Thymus (tissue), 11 donors: ENCODE measurements around the gene STX18. TPM values are rescaled to one million over a fixed set of nuclear protein-coding genes. Genes with fewer than 3 reads are reported as not detected.

Source experiments
- DNase-seq, 9 donors: peaks; one replicate each; pipeline ENCODE4 v3.0.0-alpha.2; 2013; ENCODE audit warnings: low spot score in 9 of 9, low read depth in 6 of 9, missing footprints in 1 of 9
- H3K27ac ChIP-seq, 2 donors: one replicate each; pipeline ENCODE4 v1.5.1; 2013; ENCODE audit warnings: control low read depth in 1 of 2, low read depth in 1 of 2, low read length in 1 of 2, mild to moderate bottlenecking in 1 of 2, moderate library complexity in 1 of 2
- H3K27me3 ChIP-seq, 2 donors: one replicate each; pipeline ENCODE4 v1.5.1; 2013; ENCODE audit warnings: low read length in 1 of 2; ENCODE audit not compliant: control insufficient read depth in 2 of 2, insufficient read depth in 1 of 2
- H3K36me3 ChIP-seq, 2 donors: one replicate each; pipeline ENCODE4 v1.5.1; 2013; ENCODE audit warnings: low read length in 1 of 2, mild to moderate bottlenecking in 1 of 2, moderate library complexity in 1 of 2; ENCODE audit not compliant: control insufficient read depth in 2 of 2, insufficient read depth in 2 of 2
- H3K4me1 ChIP-seq, 2 donors: one replicate each; pipeline ENCODE4 v1.5.1; 2013; ENCODE audit warnings: low read length in 2 of 2; ENCODE audit not compliant: control insufficient read depth in 2 of 2, insufficient read depth in 2 of 2
- H3K4me3 ChIP-seq, 2 donors: one replicate each; pipeline ENCODE4 v1.5.1; 2013; ENCODE audit warnings: low read length in 2 of 2, control low read depth in 1 of 2, mild to moderate bottlenecking in 1 of 2
- H3K9me3 ChIP-seq, 2 donors: one replicate each; pipeline ENCODE4 v1.5.1; 2013; ENCODE audit warnings: low read length in 1 of 2, mild to moderate bottlenecking in 1 of 2; ENCODE audit not compliant: control insufficient read depth in 2 of 2, insufficient read depth in 1 of 2
- WGBS: extraction: QIAGEN DNeasy Blood & Tissue Kit; methylation state at CpG from one replicate; pipeline ENCODE4 v1.1.7; 2013; 5-methylcytosine and 5-hydroxymethylcytosine counted together
- polyA plus RNA-seq: library from polyadenylated mRNA; stranded (reverse); fragments of 200-250 nt; gene quantifications from one replicate; pipeline ENCODE4 v1.2.3, GENCODE V29; 2013
- total RNA-seq: library from RNA; stranded (reverse); fragments of 120-200 nt; gene quantifications from one replicate; pipeline ENCODE4 v1.2.4, GENCODE V29; 2013
- donor health status: healthy.

Gene STX18
- total and polyA plus RNA-seq, 2 donors = 27.8 to 33.1 TPM

DNA sequence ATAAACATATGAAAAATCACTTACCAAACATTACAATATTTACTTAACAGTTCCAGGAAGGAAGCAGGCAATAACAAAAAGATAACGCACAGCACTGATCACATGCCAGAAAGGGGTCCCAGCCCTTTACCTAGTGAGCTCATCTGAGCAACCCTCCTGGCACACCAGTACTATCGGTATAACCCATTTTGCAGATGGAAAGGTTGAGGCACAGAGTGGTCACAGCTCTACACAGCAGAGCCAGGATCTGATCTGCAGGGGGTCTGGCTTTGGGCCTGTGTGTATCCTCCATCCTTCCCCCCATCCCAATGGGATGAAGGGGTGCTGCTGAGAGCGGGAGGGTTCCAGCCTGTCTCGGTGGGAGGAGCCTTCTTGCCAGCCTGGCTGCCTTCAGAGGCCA is 150.0 kb downstream of the STX18 start:
- Histone ChIP-seq H3K4me3 (no peak overlapping the region), H3K4me1 (peaks cover 5 to 6% of the 10 kb centered on the region in 2 donors), H3K27ac (no peak overlapping the region), H3K9me3 (no peaks in the 10 kb centered on the region), H3K27me3 (peaks cover 11 to 67% of the 10 kb centered on the region in 2 donors), H3K36me3 (no peaks in the 10 kb centered on the region)
- DNase-seq = no peak
- 88% methylated on average over 4 of the region's 4 CpGs for WGBS

DNA sequence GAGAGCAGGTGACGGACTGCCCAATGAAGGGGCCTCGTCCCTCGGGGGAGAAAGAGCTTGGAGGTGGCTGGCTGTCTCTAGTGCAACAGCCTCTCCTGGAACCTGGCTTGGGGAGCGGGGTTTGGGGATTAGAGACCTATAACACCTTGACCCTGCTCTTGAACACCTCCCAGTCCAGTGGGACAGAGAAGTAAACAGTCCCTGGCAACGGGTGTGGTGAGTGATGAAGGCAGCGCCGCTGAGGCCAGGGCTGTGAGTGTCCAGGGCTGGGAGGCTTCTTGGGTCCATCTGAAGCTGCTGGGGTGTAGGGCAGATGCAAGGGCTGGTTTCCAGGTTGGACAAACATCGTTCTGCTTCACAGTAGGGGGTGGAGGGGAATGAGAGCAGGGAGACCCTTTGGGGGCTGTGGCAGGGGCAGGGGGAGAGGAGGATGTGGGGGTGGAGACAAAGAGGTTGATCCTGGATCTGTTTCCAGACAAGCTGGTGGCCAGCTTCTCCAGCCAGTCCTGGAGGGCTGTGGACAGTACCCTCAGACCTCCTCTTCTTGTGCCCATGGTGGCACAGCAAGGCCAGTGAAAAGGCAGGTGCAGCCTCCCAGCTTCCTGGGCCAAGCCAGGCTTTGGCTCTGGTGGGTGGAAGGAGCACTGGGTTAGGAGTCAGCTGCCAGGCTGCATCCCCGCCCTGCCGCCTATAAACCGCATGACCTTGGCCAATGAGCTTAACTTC is 151.2 kb downstream of the STX18 start:
- WGBS = 83% methylated on average over 11 of the region's 11 CpGs
- no peak overlapping the region for H3K27ac ChIP-seq
- DNase-seq = no peak
- no peak overlapping the region for H3K4me3 ChIP-seq
- H3K27me3 ChIP-seq = peaks cover 15 to 67% of the 10 kb centered on the region in 2 donors
- H3K9me3 ChIP-seq = no peaks in the 10 kb centered on the region
- H3K36me3 ChIP-seq = no peaks in the 10 kb centered on the region
- peaks cover 9 to 11% of the 10 kb centered on the region in 2 donors for H3K4me1 ChIP-seq

DNA sequence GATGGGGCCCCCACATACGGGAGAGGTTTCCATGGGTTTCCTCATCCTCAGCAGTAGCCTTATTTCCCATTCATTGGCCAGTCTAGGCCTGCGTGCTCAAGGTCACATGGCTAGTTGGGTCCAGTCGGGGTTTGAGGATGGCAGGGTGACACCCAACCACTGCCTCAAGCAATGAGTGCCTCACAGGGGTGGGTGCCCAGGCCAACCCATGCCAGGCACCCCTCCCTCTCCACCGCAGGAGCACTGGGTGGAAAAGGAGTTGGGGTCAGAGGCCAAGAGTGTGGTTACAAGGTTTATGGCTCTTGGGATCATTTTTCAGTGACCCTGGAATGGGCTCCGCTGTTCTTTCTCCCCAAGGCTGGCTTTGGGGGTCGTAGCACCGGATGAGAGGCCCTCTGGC is 151.8 kb downstream of the STX18 start:
- H3K4me3 ChIP-seq = no peak overlapping the region
- no peaks in the 10 kb centered on the region for H3K36me3 ChIP-seq
- H3K4me1 ChIP-seq = peaks cover 12% of the 10 kb centered on the region in 2 donors
- H3K27me3 ChIP-seq = peaks cover 19 to 67% of the 10 kb centered on the region in 2 donors
- H3K27ac ChIP-seq = no peak overlapping the region
- H3K9me3 ChIP-seq = no peaks in the 10 kb centered on the region
- WGBS = 80% methylated on average over 7 of the region's 7 CpGs
- DNase-seq = no peak

DNA sequence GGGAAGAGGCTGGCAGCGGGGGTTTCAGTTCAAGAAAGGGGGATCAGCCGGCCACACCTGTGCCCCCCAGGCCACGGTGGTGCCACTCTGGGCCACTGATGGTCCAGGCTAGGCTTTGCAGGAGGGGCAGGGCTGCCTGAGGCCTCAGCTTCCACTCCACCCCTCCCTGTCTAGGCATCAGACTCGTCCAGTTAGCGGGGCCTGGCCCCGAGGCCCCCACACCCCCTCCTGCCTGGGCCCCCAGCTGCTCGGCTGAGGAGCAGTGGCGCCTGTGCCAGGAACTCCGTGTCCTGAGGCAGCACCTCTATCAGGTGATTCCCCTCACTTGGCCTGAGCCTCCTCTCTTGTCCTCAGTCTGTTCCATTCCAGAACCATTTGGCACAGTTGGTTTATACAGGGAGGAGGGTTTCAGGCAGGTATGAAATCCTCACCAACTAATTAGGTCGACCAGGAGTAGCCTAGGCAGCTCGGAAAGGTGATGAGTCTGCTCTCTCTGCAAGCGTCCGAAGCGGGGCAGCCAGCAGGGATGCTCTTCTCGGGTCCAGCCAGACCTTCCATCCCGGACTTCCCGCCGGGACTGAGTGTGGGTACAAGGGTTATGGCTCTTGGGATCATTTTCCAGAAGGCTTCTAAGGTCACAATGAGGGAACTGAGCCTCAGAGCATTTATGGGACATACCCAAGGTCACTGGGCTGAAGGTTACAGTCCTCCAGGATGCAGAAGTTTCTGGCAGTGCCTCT is 152.8 kb downstream of the STX18 start:
- peaks cover 19 to 70% of the 10 kb centered on the region in 2 donors for H3K27me3 ChIP-seq
- WGBS = 84% methylated on average over 18 of the region's 18 CpGs
- no peak overlapping the region for H3K27ac ChIP-seq
- H3K4me3 ChIP-seq = no peak overlapping the region
- H3K36me3 ChIP-seq = no peaks in the 10 kb centered on the region
- no peaks in the 10 kb centered on the region for H3K9me3 ChIP-seq
- DNase-seq = no peak
- H3K4me1 ChIP-seq = peaks cover 12% of the 10 kb centered on the region in 2 donors

DNA sequence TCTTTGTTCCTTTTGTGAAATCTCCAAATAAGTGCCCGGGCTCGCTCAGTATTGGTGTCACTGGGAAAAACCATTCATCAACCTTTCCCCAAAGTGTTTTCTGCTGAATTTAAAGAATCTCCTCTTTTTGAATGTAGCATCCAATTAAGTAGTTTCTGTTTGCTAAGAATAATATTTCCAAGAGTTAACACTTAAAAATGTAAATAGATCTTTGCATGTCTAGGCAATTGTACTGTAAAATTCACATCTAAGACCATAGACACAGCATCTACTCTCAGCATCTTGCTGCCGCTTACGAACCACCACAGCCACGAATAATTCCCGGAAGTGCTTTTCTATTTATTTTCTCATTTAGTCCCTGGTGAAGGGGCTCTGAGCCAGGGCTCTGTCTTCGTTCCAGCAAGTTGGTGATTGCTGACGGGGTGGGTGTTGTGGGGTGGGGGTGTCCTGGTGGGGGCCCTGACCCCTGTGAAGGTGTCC is 153.5 kb downstream of the STX18 start:
- Histone ChIP-seq H3K27me3 (peaks cover 21 to 77% of the 10 kb centered on the region in 2 donors), H3K9me3 (no peaks in the 10 kb centered on the region), H3K27ac (no peak overlapping the region), H3K36me3 (no peaks in the 10 kb centered on the region), H3K4me1 (peaks cover 12% of the 10 kb centered on the region in 2 donors), H3K4me3 (peak overlapping the region in 1 of 2 donors; percentile 62)
- peak in 1 of 9 donors; percentile 5 for DNase-seq
- 28% methylated on average over 8 of the region's 8 CpGs for WGBS

DNA sequence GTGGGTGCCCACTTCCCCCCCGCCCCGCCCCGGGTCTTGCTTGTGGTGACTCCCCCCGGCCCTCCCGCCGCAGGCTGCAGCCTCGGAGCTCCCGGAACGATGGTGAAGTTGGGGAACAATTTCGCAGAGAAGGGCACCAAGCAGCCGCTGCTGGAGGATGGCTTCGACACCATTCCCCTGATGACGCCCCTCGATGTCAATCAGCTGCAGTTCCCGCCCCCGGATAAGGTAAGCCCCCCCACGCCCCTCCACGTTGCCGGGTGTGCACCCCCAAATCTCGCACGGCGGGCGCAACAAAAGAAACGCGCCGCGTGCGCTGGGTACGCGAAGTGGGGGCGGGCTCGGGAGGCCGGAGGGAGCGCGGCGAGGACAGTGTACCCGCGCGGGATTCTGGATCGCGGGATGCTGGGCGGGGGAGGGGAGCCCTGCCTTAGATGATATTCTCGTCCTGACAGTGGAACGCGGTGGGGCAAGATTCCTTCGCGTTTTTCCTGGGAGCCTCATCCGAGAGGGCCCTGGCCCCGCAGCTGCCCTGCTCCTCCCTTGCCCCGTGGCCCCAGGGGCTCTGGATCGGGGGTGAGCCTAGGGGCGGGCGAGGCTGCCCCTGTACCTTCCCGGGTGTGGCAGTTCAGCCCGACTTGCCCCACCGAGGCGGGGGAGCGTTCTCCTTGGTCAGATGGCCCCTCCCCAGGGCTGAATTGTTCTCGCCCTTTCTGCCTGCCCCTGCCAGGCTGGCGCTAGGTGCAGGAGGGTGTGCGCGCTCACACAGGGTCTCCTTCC is 154.1 kb downstream of the STX18 start:
- 3% methylated on average over 62 of the region's 62 CpGs for WGBS
- DNase-seq = peak in 1 of 9 donors; percentile 23
- H3K36me3 ChIP-seq = no peaks in the 10 kb centered on the region
- no peak overlapping the region for H3K27ac ChIP-seq
- H3K4me3 ChIP-seq = peak overlapping the region in 1 of 2 donors; percentile 62
- peaks cover 12% of the 10 kb centered on the region in 2 donors for H3K4me1 ChIP-seq
- peaks cover 24 to 83% of the 10 kb centered on the region in 2 donors for H3K27me3 ChIP-seq
- no peaks in the 10 kb centered on the region for H3K9me3 ChIP-seq

DNA sequence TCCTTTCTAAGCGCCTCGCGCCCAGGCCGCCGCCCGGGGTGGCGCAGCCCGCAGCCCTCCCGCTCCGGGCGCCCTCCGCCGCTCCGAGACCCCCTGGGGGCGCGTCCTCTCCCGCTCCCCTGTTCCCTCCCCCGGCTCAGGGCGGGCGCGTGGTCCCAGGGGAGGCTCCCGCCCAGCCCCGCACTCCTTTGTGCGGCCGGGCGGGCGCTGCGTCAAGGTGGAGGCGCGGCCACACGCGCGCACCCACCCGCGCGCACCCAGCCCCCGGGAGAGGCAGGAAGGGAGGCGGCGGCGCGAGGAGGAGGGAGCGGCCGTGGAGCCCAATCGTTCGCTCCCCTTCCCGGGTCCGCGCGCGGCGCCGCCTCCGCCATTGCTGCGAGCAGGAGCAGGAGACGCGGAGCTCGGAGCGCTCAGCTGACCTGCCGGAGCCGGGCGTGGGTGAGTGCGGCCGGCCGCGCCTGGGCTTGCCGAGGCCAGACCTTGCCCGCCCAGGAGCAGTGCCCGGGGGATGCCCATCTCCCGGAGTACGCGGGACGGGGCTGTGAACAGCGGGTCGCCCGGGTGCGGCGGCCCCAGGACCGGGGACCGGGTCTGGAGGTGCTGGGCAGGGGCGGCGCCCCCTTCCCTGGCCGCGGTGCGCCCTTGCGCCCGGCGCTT is 155.0 kb downstream of the STX18 start, which contains the start of gene NSG1:
Gene NSG1 (plus strand): TSS at position 367 of the 657 bp plus-strand sequence. CDS start 528 bp downstream, outside the sequence.
- Histone ChIP-seq H3K27me3 (peaks cover 24 to 89% of the 10 kb centered on the region in 2 donors), H3K36me3 (no peaks in the 10 kb centered on the region), H3K9me3 (no peaks in the 10 kb centered on the region), H3K4me3 (peak within 1 kb of the TSS in 1 of 2 donors; percentile 62), H3K27ac (no peak within 1 kb of the TSS), H3K4me1 (peaks cover 12% of the 10 kb centered on the region in 2 donors)
- DNase-seq = peak in 3 of 9 donors; percentile 15 to 47 (median 24)
- under 1% methylated on average over 87 of the region's 87 CpGs for WGBS

DNA sequence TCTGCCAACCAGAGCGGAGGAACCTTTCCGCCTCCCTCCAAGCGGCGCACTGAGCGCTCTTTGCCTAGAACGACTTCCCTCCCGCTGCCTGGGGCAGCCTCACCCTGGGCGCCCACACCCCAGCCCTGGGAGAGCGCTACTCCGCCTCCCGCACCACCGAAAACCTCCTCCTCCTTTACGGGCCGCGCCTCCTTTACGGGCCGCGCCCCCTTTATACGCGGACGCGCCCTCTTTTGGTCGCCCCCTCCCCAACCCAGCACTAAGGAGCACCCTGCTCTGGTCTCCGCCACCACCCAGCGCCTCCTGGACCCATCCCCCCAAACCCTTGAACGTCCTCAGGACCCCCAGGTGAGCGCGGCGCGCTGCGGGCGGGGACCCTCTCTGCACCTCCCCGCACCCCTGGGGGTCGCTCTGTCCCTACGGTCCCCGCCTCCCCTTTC is 155.5 kb downstream of the STX18 start:
- Histone ChIP-seq H3K27ac (no peak overlapping the region), H3K9me3 (no peaks in the 10 kb centered on the region), H3K27me3 (peaks cover 24 to 89% of the 10 kb centered on the region in 2 donors), H3K4me1 (peaks cover 12% of the 10 kb centered on the region in 2 donors), H3K4me3 (peak overlapping the region in 1 of 2 donors; percentile 62), H3K36me3 (no peaks in the 10 kb centered on the region)
- peak in 3 of 9 donors; percentile 15 to 41 (median 19) for DNase-seq
- WGBS = under 1% methylated on average over 36 of the region's 36 CpGs
